Left renal pelvis (tissue), 4 donors: Measurements from ENCODE around the gene KIAA0232. TPM values are rescaled to one million over a fixed set of nuclear protein-coding genes. Genes with fewer than 3 reads are reported as not detected.
"Not testable (repeated sequence)": the region's sequence is repeated elsewhere in the genome, so short reads cannot be mapped to it uniquely, and the experiment has no call there.

Experiments
- DNase-seq, 4 donors: peaks; one replicate each; pipeline ENCODE4 v3.0.0-alpha.2; 2013; ENCODE audit warnings: low read depth in 4 of 4, low spot score in 3 of 4
- polyA plus RNA-seq, 4 donors: library from polyadenylated mRNA; unstranded; fragments of 120-200 nt; gene quantifications; one replicate each; pipeline ENCODE4 v1.2.1, GENCODE V29; 2013; ENCODE audit not compliant: insufficient read length in 4 of 4

The KIAA0232 gene
- polyA plus RNA-seq, 4 donors: 33.5 to 45.9 (median 41.5) TPM

DNA sequence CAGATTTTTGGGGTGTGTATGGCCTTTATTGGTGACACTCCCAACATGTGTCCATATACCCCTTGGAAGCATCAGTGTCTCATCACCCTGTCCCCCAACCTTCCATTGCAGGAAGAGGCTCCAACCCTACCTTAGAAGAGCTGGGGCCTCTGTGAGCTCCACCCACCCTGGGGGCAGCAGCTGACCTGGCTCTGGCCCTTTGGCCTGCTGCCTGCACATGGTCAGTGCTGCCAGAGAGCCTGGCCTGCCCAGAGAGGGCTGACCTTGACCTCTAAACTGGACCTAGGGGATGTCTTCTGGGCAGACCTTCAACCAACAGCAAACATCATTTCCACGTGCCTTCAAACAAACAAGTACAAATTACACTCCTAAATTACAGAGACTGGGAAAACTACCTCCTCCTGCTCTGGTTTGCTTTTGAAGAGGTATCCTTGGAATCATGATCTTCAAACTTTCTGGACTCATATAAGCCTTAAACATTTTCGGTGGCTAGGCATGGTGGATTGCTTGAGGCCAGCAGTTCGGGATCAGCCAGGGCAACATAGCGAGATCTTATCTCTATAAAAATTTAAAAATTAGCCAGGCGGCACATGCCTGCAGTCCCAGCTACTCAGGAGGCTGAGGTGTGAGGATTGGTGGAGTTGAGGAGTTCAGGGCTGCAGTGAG is 27.3 kb upstream of the KIAA0232 start:
- no peak for DNase-seq

DNA sequence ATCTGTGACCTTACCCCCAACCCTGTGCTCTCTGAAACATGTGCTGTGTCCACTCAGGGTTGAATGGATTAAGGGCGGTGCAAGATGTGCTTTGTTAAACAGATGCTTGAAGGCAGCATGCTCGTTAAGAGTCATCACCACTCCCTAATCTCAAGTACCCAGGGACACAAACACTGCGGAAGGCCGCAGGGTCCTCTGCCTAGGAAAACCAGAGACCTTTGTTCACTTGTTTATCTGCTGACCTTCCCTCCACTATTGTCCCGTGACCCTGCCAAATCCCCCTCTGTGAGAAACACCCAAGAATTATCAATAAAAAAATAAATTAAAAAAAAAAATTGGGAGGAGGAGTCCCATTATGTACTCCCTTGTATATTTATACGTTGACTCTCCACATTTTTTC is 26.2 kb upstream of the KIAA0232 start:
- not testable (repeated sequence) for DNase-seq

DNA sequence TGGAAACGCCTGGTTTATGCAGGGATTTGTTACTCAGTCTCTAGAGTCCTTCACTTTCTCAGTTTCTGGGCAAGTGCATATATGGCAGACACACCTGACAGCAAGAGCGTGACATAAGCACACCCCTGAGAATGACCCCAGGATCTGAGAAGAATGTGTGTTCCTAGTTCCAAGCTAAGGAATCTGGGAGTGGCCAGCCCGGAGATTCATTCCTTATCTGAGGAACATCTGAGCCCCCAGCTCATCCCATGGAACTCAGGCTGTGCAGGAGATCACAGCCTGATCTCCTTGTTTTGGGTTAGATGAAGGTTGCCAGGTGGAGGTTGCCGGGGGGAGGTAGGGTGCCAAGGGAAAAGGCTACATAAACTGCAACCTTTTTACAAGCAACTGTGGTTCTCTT is 23.8 kb upstream of the KIAA0232 start:
- DNase-seq: no peak

DNA sequence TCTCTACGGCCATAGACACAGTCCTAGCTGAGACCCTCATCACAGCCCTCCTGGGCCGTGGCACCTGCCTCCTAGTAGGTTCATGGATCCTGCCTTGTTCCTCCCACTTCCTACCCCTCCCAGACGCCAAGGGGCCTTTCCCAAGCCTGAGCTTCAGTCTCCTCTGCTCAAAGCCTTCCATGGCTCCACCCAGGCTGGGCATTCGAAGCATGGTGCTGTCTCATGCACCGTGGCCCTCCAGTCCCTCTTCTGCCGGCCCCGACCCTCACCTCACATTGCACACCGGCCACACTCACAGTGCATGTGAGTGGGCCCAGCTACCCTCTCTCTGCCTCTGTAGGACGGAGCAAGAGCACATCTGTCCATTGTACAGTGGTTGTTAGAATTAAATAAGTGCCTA is 21.7 kb upstream of the KIAA0232 start:
- DNase-seq: no peak

DNA sequence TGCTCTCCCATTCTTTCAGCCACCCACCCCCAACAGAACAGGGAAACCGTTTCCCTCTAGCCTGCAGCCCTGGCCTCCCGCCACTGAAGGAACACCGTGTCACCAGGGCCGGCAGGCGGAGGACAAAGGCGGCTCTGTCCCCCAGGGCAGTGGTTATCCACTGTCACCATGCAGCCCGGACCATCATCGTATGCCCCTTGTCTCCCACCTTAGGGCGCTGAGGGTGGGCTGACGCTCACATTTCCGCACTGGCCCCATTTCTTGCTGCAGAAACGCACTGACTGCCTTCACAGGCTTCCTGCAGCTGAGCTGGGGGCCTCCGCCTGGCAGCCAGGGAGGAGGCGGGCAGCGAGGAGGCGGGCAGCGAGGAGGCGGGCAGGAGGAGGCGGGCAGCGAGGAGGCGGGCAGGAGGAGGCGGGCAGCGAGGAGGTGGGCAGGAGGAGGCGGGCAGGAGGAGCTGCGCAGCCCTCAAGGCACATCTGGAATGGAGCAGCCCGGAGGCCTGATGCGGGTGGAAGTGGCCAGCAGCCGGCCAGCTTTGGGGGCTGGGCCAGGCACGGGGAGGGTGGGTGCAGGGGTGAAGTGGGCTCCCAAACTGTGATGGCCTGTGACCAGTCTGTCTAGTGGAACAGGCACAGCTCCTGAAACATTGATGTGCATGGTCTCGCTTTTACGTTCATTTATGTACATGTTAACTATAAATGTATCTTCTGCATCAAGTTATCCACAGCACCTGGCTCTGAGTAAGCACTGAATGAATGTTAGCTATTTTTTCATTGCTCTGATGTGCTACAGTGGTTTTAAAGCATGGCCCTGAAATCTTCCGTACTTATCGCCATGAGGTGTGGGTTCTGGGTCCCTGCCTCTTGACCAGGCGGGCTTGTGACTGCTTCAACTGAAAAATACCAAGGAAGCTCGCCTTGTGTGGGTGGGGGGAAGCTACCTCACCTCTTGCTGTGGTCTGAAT is 20.6 kb upstream of the KIAA0232 start:
- no peak for DNase-seq

DNA sequence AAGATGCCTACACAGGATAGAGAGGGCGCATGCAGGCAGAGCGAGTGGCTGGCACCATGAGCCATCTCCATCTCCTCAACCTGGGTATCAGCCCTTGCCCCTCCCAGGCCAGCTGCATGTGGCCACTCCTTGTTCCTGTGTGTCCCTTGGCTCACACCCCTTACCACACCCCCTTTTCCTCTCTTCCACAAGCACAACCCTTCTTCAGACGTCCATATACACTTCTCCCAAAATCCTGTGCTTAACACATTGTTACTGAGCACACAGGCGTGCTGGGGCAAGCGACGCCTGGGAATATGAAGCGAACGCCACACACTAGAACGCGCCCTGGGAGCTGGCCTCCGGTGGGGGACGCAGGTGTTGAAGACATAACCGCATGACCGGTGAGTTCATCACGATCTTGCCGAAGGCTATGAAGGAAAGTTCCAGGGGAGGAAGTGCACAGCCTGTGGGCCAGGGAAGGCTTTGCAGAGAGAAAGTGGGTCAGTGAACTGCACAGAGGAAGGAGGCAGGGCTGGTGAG is 19.1 kb upstream of the KIAA0232 start:
- no peak for DNase-seq

DNA sequence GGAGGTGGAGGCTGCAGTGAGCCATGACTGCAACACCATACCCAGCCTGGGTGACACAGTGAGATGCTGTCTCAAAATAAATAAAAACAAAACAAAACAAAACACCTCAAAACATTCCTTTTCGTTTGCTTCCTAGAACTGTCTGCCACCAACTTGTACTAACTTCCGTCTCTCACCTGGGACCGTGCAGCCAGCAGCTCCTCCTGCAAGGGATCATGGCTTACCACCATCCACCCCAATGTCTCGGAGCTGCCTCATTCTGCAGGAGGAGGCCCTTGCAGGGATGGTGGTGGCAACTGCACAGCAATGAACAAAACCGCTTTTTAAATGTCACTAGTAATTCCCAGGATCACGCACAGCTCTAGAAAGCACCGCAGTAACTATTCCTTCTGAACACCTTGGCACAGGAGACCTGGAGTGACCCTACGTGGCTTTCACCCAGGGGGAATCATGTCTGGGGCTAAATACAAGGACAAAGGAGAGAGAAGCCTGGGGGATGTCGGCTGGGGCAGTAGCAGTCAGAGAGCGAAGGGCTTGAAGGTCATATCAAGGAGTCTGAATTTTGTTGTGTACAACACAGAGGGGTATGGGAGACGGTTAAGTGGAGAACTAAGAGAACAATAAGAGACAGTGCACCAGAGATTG is 17.4 kb upstream of the KIAA0232 start:
- no peak for DNase-seq

DNA sequence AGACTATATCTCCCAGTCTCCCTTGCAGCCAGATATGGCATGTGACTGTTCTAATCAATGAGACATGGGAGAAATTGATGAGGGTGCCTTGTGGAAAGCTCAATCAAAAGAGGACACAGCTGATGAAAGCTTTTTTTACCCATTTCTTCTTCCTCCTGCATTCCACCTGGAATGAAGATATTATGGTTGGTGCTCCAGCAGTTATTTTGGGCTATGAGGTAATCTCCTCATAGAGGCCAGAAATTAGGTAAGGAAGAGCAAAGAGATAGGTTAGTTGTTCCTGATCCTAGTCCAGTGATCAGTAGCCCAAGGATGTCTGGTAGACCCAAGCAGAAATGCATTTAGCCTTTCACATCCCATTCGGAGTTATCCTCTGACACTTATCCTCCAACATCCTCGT is 16.8 kb upstream of the KIAA0232 start:
- DNase-seq: no peak

DNA sequence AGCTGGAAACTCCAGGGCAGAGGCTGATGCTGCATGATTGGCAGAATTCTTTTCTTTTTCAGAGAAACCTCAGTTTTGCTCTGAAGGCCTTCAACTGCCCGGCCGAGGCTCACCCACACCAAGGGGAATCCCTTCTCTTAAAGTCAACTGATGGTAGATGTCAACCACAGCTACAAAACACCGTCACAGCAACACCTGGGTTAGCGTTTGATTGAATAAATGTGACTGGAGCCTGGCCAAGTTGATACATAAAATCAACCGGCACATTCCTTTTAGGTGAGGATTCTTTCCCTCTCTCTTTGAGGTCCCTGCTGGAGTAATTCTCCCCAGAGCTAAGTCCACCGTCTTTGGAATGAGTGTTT is 15.2 kb upstream of the KIAA0232 start:
- no peak for DNase-seq

DNA sequence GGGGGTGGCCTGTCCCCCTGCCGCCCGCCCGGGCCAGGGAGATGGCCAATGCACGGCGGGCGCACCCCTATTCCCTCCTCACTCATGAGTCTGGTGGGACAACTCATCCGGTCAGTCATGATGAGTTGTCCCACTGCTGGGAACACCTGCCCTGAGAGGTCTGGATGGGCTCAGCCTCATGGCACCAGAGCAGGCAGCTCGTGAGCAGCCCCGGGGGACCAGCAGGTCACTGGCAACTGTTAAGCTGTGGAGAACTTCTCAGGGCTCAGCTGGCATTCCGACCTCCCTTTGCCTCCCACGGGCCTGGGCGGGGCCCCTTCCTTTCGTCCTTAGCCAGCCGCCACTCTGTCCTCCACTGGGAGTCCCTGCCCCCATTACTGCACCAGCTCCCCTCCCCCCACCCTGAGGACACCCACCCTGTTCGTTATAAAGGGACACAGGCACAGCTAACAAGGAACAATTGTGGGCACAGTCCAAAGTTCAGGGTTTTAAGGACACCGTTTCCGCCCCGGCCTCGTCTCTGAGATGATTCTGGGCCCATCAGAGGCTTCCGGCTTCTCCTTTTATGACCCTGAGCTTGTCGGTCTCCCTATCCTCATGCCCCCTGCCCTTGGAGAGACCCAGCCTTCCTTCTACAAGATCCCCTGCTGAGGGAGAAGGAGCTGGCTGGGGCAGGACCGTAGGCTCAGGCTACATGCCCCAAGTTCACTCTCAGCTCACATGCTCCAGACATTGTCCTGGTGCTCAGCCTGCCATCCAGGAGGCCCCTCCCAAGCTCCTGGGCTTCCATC is 14.6 kb upstream of the KIAA0232 start:
- DNase-seq: no peak

DNA sequence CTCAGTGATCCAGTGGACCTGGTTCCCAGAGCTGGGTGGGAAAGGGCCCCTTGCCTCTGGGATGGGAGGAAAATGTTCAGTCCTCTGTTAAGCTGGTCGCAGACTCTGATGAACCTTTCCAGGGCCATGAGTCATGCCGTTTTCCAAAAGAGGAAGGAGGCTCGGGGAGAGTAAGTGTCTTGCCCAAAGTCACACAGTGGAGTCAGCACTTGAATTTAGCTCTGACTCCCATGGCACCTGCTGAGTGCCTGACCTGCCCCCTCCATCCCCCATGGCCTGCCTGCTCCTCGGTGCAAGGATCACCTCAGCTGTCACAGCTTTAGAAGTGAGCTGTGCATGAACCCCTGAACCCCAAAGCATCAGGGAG is 14.0 kb upstream of the KIAA0232 start:
- DNase-seq: no peak

DNA sequence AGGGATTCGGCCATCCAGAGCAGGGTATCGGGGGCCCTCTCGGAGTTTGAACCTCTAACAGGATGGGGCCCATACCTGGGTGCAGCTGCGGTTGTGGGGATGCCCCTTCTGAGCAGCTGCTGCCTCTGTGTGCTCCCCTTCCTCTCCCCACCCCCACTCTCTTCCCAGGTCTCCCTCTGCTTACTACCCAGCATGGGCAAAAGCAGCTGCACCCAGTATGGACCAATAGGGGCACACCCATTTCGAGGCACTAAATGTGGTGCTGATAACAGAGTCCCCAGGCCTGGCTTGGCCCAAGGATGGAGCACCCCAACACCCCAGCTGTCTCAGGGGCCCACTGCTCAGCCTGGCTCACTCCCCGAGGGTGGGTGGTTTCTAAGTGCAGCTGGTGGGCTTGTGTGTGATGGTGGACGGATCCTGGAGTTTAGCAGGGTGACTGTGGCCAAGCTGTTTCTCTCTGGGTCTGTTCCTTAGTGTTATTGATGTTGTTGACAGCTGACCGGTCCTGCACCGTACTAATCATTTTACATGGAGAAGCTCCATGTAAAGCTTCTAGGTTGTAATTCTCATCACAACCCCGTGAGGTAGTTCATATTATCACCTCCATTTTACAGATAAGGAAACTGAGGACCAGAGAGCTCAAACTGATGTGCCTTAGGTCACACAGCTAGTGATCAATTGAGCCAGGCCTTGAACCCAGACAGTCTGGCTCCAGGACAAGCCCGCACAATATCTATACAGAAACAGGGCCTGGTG is 13.1 kb upstream of the KIAA0232 start:
- DNase-seq: no peak

DNA sequence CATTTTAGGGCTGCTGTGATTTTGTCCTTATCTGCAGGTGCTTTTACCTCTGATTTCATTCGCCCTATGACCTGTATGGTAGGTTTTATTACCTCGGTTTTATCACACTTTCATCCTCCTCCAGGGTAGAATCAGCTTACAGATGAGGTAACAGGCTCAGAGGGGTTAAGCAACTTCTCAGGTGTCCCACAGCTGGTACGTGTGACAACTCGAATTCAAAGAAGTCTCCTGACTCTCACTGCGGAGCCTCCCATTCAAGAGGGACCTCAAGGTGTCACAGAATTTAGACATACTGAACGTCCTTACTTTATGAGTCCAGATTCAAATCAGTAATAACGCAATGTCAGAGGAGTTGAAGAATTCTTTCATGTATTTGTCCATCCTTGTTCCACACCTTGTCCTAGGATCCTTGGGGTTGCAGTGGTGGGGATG is 12.5 kb upstream of the KIAA0232 start:
- no peak for DNase-seq

DNA sequence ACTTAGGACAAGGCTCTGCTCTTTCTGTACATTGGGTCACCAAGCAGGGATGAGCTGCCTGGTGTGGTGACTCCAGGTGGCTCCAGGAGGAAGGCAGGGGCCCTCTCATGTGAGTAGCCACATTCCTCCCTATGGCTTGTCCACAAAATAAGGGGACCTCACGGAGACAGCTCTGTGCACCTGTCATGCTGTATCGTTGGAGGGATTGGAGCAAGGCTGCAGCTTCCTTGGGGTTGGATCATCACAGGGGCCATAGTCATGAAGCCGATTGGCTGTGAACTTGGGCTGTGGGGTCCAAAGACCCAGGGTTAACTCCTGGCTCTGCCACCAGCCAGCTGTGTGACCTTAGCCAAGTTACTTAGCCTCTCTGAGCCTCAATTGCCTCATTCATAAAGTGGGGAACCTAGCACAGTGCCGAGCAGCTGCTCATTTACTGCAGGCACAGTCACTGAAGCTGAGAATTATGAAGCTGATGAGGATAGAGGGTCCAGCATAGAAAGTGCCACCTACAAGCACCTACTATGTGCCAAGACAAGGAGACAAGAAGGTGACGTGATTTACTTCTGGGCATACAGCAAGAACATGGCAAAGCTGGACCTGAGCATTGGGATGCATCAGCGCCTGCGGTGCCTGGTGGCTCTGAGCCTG is 11.8 kb upstream of the KIAA0232 start:
- DNase-seq: no peak

DNA sequence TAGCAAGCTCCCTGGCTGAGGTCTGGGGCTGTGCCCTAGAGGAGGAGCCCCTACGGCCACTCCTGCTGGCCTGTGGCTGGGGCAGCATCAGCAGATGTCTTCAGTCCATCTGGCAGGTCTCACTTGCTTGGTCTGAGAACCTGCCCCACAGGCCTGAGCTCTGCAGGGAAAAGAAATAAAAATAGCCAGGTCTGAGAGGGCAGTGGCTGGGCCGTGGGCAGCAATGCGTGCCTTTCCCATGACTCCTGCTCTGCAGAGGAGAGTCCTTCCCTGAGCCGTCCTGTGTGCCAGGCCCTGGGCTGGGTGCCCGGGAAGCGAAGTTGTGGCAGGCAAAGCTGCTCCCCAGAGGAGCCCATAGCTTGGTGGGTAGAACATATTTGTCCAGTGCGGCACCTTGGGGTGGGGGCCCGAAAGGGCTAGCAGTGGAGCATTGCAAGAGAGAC is 11.3 kb upstream of the KIAA0232 start:
- DNase-seq: no peak

DNA sequence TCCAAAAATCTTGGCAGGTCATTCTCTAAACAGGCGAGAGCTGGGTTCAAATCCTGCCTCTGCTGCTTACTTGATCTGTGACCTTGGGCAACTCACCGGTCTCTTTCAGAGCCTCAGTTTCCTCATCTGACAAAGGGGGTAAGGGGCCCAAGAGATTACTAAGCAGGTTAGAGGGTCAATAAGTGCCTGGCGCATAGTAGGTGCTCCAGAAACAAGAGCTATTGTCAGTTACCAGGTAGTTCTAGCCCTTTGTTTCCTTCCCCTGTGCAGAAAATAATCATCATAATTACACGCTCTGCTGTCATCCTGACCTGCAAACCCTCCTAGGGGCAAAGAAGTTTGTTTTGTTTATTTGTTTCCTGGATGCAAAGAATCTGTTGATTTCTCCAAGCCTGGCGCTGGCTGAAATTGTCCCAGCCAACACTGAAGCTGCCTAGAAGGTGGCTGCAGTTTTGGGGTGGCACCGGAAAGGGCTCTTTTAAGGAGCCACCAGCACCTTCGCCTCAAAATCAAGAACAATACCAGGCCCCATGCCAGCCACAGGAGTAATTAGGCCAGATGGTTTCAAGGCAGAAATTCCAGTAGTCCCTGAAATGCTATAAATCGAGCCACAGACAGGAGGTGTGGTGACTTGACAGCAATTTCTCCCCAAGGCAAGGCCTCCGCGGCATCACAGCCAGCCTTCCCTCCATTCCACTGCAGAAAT is 10.2 kb upstream of the KIAA0232 start:
- no peak for DNase-seq

DNA sequence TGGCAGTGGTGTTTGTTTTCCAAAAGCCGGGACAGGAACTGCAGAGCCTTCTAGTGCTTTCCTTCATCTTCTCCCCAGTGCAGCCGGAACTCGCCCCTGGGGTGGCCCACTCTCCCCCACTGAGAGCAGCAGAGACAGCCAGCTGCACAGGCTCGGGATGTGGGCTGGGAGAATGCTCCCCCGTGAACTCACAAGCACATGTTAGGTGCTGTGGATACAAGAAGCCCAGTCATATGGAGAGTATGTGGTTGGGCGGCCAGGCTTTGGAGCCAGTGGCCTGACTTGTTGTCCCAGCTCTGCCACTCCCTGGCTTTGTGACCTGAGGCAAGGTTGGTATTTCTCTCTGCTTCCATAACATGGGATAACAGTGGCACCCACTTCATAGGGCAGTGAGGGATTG is 9.4 kb upstream of the KIAA0232 start:
- DNase-seq: no peak

DNA sequence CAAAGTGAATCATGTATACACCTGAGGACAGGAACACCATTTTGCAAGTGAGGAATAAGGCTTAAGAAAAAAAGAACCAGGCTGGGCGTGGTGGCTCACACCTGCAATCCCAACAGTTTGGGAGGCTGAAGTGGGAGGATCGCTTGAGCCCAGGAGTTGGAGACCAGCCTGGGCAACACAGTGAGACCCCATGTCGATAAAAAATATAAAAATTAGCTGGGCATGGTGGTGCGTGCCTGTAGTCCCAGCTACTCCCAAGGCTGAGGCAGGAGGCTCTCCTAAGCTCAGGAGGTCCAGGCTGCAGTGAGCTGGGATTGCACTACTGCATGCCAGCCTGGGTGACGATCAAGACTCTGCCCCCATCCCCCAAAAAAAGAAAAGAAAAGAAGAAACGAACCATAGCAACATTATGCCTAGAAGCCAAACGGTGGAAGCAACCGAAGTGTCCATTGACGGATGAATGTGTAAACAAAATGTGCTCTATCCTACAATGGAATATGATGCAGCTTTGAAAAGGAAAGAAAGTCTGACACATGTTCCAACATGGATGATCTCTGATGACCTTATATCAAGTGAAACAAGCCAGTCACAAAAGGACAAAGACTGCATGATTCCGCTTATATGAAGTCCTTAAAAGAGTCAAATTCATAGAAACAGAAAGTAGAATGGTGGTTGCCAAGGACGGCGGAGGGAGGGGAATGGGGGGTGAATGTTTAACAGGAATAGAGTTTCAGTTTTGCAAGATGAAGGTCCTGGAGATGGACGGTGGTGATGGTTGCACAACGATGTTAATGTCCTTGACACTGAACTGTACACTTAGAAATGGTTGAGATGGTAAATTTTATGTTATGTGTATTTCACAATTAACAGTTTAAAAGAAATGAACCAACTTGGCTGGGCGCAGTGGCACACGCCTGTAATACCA is 8.6 kb upstream of the KIAA0232 start:
- no peak for DNase-seq
